Measurements from ENCODE around the gene SPSB4.

- no peak for TF ChIP-seq NFE2L2 (IDR thresholded peaks at IDR 0.05; ENCODE audit: low read length)
- no peak for TF ChIP-seq NPAS2 (CRISPR knock-in tag; IDR thresholded peaks at IDR 0.05; ENCODE audit: borderline replicate concordance)
- TF ChIP-seq ESRRA (CRISPR knock-in tag; IDR thresholded peaks at IDR 0.05; ENCODE audit: low read depth) = no peak
- TF ChIP-seq RBFOX2 (IDR thresholded peaks at IDR 0.05; ENCODE audit: low read depth, low read length) = no peak
- TF ChIP-seq RFX5 (IDR thresholded peaks at IDR 0.05; ENCODE audit: low read depth, low read length) = no peak
Measured at GRCh38 chr3:141052201-141053069, 1.3 kb downstream of the SPSB4 start.
